DMS114 treated with DMSO at 0.1 percent for 48 hours (cell line): ENCODE measurements around the gene NDUFB6.
"Not testable (repeated sequence)": the region's sequence is repeated elsewhere in the genome, so short reads cannot be mapped to it uniquely, and the experiment has no call there.

Experiments used
- DNase-seq: peaks from one replicate; lab custom pipeline; 2025; ENCODE audit not compliant: unreplicated experiment; lab: John Stamatoyannopoulos, UW

Gene NDUFB6

GRCh38 chr9:32572900-32573523 lies at the start of gene NDUFB6:
NDUFB6 (minus strand) TSS chr9:32573159; CDS start chr9:32573060, 99 bp downstream.
- DNase-seq, result peak; percentile 81

- DNase-seq, result no peak
Observed at GRCh38 chr9:32618261-32618660, 45.3 kb upstream of the NDUFB6 start.

GRCh38 chr9:32606811-32607210 lies 33.9 kb upstream of the NDUFB6 start:
- no peak for DNase-seq

GRCh38 chr9:32603914-32604852 lies 31.2 kb upstream of the NDUFB6 start:
- DNase-seq, result no peak

- DNase-seq, result not testable (repeated sequence)
Observed at GRCh38 chr9:32599021-32599420, 26.1 kb upstream of the NDUFB6 start.

GRCh38 chr9:32596936-32597335 lies 24.0 kb upstream of the NDUFB6 start:
- no peak for DNase-seq

GRCh38 chr9:32596096-32596865 lies 23.3 kb upstream of the NDUFB6 start:
- DNase-seq, result no peak

- DNase-seq, result no peak
Observed at GRCh38 chr9:32590898-32591297, 17.9 kb upstream of the NDUFB6 start.

- DNase-seq, result no peak
Observed at GRCh38 chr9:32590476-32590875, 17.5 kb upstream of the NDUFB6 start.

- peak; percentile 28 for DNase-seq
Observed at GRCh38 chr9:32589083-32589723, 16.2 kb upstream of the NDUFB6 start.

- DNase-seq, result no peak
Observed at GRCh38 chr9:32587901-32588300, 14.9 kb upstream of the NDUFB6 start.

GRCh38 chr9:32584784-32585183 lies 11.8 kb upstream of the NDUFB6 start:
- no peak for DNase-seq

- DNase-seq, result peak; percentile 44
Observed at GRCh38 chr9:32581512-32582143, 8.7 kb upstream of the NDUFB6 start.

- no peak for DNase-seq
Observed at GRCh38 chr9:32580631-32581300, 7.8 kb upstream of the NDUFB6 start.

GRCh38 chr9:32579706-32580331 lies 6.9 kb upstream of the NDUFB6 start:
- DNase-seq, result peak; percentile 18

- no peak for DNase-seq
Observed at GRCh38 chr9:32578976-32579375, 6.0 kb upstream of the NDUFB6 start.

- no peak for DNase-seq
Observed at GRCh38 chr9:32577316-32577715, 4.4 kb upstream of the NDUFB6 start.

GRCh38 chr9:32574858-32575257 lies 1.9 kb upstream of the NDUFB6 start:
- DNase-seq, result no peak

GRCh38 chr9:32573821-32574220 lies 862 bp upstream of the NDUFB6 start:
- DNase-seq, result no peak
